ENCODE results near the gene PAK3. TPM values are rescaled to one million over a fixed set of nuclear protein-coding genes. Genes with fewer than 3 reads are reported as not detected.

PAK3 gene
- total and polyA plus RNA-seq, 2 of the 8 experiments (the other 6 are each of a cell fraction or from before 2014, with no cell fraction given) = 0.80 to 7.2 TPM

DNA sequence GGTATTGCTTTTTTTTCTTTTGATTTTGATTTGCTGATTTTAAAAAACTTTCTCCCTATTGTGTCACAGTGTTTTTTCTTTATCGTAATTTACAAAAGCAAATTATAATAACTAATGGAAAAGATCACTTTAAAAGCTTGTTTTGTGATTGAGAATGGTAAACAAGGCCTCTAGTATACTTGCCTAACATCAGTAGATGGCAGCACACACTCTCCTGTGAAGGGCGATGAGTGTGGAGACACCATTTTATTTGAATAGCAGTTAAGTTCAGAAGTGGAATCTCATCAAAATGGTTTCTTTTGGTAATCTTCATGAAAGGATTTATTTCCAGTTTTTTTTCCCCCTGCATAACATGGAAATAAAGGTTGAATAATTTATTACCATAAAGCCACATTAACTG, 72.3 kb downstream of the PAK3 start:
- Histone ChIP-seq H3K4me2 (ENCODE audit: insufficient read depth in 1 of 2, low read depth in 2 of 2, low read length in 2 of 2) (no peak overlapping the region), H4K5ac (ENCODE audit: insufficient read length, low read depth, low read length) (no peak overlapping the region), H4K20me1 (replicated peaks in 1 of 2; ENCODE audit: control insufficient read depth in 1 of 2, insufficient read depth in 2 of 2, low read length in 2 of 2) (no peaks in the 10 kb centered on the region), H3K56ac (replicated peaks; ENCODE audit: insufficient read length, low read depth, low read length) (no peak overlapping the region), H2AK5ac (ENCODE audit: low read depth, low read length) (no peak overlapping the region), H3K27ac (ENCODE audit: low read depth, low read length) (no peak overlapping the region), H3K23me2 (ENCODE audit: low read depth, low read length) (no peaks in the 10 kb centered on the region), H3K9ac (replicated peaks in 1 of 4; ENCODE audit: extremely low read depth in 1 of 4, low read depth in 3 of 4, low read length in 3 of 4) (no peak overlapping the region), H2BK120ac (replicated peaks; ENCODE audit: low read depth, low read length) (no peak overlapping the region), H3K4me1 (replicated peaks in 1 of 4; ENCODE audit: control insufficient read depth in 3 of 4, insufficient read depth in 4 of 4, low read length in 3 of 4) (no peaks in the 10 kb centered on the region), H3K23ac (ENCODE audit: insufficient read length) (no peak overlapping the region), H4K8ac (ENCODE audit: extremely low read depth, insufficient read depth, low read length) (no peak overlapping the region), H2BK12ac (ENCODE audit: low read depth, low read length) (no peak overlapping the region), H3K36me3 (ENCODE audit: control insufficient read depth in 2 of 4, insufficient read depth in 4 of 4, low read length in 3 of 4) (no peaks in the 10 kb centered on the region), H2AFZ (ENCODE audit: low read length) (no peak overlapping the region), H3K4me3 (ENCODE audit: extremely low read depth in 1 of 4, insufficient read depth in 2 of 4, low read depth in 3 of 4, low read length in 4 of 4) (no peak overlapping the region), H4K91ac (replicated peaks; ENCODE audit: insufficient read length, low read length) (no peak overlapping the region), H3K27me3 (replicated peaks in 1 of 4; ENCODE audit: control insufficient read depth in 3 of 4, extremely low read depth in 1 of 4, insufficient read depth in 3 of 4, low read length in 3 of 4) (no peaks in the 10 kb centered on the region), H3K9me3 (ENCODE audit: insufficient read depth in 2 of 2, low read depth in 1 of 2, low read length in 1 of 2) (no peaks in the 10 kb centered on the region), H3K4ac (replicated peaks; ENCODE audit: insufficient read length, low read depth, low read length) (no peak overlapping the region), H3K18ac (ENCODE audit: extremely low read depth, low read length) (no peak overlapping the region), H2BK20ac (ENCODE audit: low read length) (no peak overlapping the region), H3K79me2 (ENCODE audit: control insufficient read depth in 1 of 2, insufficient read depth in 2 of 2, low read length in 2 of 2) (no peaks in the 10 kb centered on the region), H2BK5ac (ENCODE audit: low read depth, low read length) (no peak overlapping the region), H3K14ac (ENCODE audit: insufficient read length) (no peak overlapping the region), H2BK15ac (ENCODE audit: low read length) (no peak overlapping the region), H3K79me1 (ENCODE audit: low read depth, low read length) (no peaks in the 10 kb centered on the region)
- TF ChIP-seq RFX5 (IDR thresholded peaks at IDR 0.05; ENCODE audit: borderline replicate concordance, low read depth, low read length) (no peak), SUZ12 (IDR thresholded peaks at IDR 0.05; ENCODE audit: low read length) (no peak), YY1 (IDR thresholded peaks at IDR 0.05; ENCODE audit: low read depth, low read length) (peak; percentile 76), RAD21 (IDR thresholded peaks at IDR 0.05 in 1 of 2, conservative IDR thresholded peaks at IDR 0.05 in 1 of 2; ENCODE audit: low read depth in 2 of 2, low read length in 2 of 2) (peak; percentile 62 to 70)
- TF ChIP-seq, protein P1, sequence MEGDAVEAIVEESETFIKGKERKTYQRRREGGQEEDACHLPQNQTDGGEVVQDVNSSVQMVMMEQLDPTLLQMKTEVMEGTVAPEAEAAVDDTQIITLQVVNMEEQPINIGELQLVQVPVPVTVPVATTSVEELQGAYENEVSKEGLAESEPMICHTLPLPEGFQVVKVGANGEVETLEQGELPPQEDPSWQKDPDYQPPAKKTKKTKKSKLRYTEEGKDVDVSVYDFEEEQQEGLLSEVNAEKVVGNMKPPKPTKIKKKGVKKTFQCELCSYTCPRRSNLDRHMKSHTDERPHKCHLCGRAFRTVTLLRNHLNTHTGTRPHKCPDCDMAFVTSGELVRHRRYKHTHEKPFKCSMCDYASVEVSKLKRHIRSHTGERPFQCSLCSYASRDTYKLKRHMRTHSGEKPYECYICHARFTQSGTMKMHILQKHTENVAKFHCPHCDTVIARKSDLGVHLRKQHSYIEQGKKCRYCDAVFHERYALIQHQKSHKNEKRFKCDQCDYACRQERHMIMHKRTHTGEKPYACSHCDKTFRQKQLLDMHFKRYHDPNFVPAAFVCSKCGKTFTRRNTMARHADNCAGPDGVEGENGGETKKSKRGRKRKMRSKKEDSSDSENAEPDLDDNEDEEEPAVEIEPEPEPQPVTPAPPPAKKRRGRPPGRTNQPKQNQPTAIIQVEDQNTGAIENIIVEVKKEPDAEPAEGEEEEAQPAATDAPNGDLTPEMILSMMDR (IDR thresholded peaks at IDR 0.05; ENCODE audit: control extremely low read depth in 1 of 3, insufficient read depth in 1 of 3, low read depth in 1 of 3, low read length in 3 of 3) = peak in 1 of 3 experiments; percentile 46; a peak in 2 of 4 replicates
- no peak for DNase-seq (ENCODE audit: low read depth in 1 of 2, low spot score in 2 of 2)
- FAIRE-seq = peak; percentile 94
- ChIA-PET POLR2A (ENCODE audit: partially characterized antibody) (no interaction called here), CTCF (ENCODE audit: partially characterized antibody) (interaction anchor here (0.8 to 4.4 kb wide), 12 partner anchors 11 to 279 kb away, joined by 3 to 18 read pairs (median 4); no protein-coding TSS in a partner anchor)
- 71% methylated on average over 2 of the region's 2 CpGs; no CpG with 5 or more reads in 1 of the 2 experiments for WGBS, 2 experiments (ENCODE audit: extremely low coverage in 1 of 2, insufficient coverage in 1 of 2, insufficient read length in 1 of 2, insufficient replicate concordance in 2 of 2, low coverage in 1 of 2, low lambda C conversion rate in 2 of 2, missing lambda C conversion rate in 1 of 2)
